Keratinocyte (primary cell): ENCODE results near the gene SH3PXD2A. TPM values are rescaled to one million over a fixed set of nuclear protein-coding genes. Genes with fewer than 3 reads are reported as not detected.

Source experiments
- DNase-seq: peaks from one replicate; pipeline ENCODE4 v3.0.0-alpha.2; 2011; ENCODE audit warnings: low read depth, missing footprints, low spot score
- FAIRE-seq: peaks from 2 replicates; lab custom pipeline; 2011; peaks lifted over from hg19 to GRCh38; lab: Jason Lieb, UNC
- H2AFZ ChIP-seq: 2 replicates; pipeline ENCODE4 v1.6.0; 2012; ENCODE audit warnings: low read length, control low read depth, inconsistent platforms; ENCODE audit not compliant: control insufficient read depth
- H3K27ac ChIP-seq: 2 replicates; pipeline ENCODE4 v1.5.1; 2011; ENCODE audit warnings: low read length; ENCODE audit not compliant: control insufficient read depth, insufficient read depth
- H3K27me3 ChIP-seq: 3 replicates; pipeline ENCODE4 v1.6.0; 2011; ENCODE audit warnings: low read length; ENCODE audit not compliant: control insufficient read depth, insufficient read depth; ENCODE audit errors: extremely low read depth
- H3K36me3 ChIP-seq, 2 experiments: 2 replicates in 1 of 2; 3 replicates in 1 of 2; pipeline ENCODE4 v1.5.1; 2011; ENCODE audit warnings: low read length in 2 of 2, mild to moderate bottlenecking in 1 of 2; ENCODE audit not compliant: control insufficient read depth in 2 of 2, insufficient read depth in 2 of 2; ENCODE audit errors: extremely low read depth in 1 of 2
- H3K4me1 ChIP-seq: 3 replicates; pipeline ENCODE4 v1.5.1; 2011; ENCODE audit warnings: low read length; ENCODE audit not compliant: control insufficient read depth, insufficient read depth; ENCODE audit errors: extremely low read depth
- H3K4me2 ChIP-seq: 3 replicates; pipeline ENCODE4 v1.6.0; 2011; ENCODE audit warnings: low read depth, low read length; ENCODE audit not compliant: control insufficient read depth, insufficient read depth; ENCODE audit errors: extremely low read depth
- H3K4me3 ChIP-seq, 3 experiments: fragments of 200-600 bp in 1 of 3; sonication (generic) in 1 of 3; 2 replicates in 2 of 3; 3 replicates in 1 of 3; pipeline ENCODE4 v1.5.1; 2011 to 2016; ENCODE audit warnings: low read length in 3 of 3, mild to moderate bottlenecking in 3 of 3, control low read depth in 2 of 3, inconsistent platforms in 1 of 3, low read depth in 1 of 3, mixed read lengths in 1 of 3, mixed run types in 1 of 3, moderate library complexity in 1 of 3; ENCODE audit not compliant: control insufficient read depth in 2 of 3, insufficient read depth in 2 of 3; ENCODE audit errors: extremely low read depth in 1 of 3
- H3K79me2 ChIP-seq: 2 replicates; pipeline ENCODE4 v1.6.0; 2012; ENCODE audit warnings: low read length; ENCODE audit not compliant: control insufficient read depth, insufficient read depth
- H3K9ac ChIP-seq: 3 replicates; pipeline ENCODE4 v1.6.0; 2011; ENCODE audit warnings: low read length; ENCODE audit not compliant: control insufficient read depth, insufficient read depth; ENCODE audit errors: extremely low read depth
- H3K9me1 ChIP-seq: 3 replicates; pipeline ENCODE4 v1.6.0; 2011; ENCODE audit warnings: low read length; ENCODE audit not compliant: control insufficient read depth, insufficient read depth; ENCODE audit errors: extremely low read depth
- H3K9me3 ChIP-seq: 2 replicates; pipeline ENCODE4 v1.5.1; 2012; ENCODE audit warnings: low read depth, low read length; ENCODE audit not compliant: control insufficient read depth
- H4K20me1 ChIP-seq: 3 replicates; pipeline ENCODE4 v1.6.0; 2011; ENCODE audit warnings: low read length; ENCODE audit not compliant: control insufficient read depth, insufficient read depth; ENCODE audit errors: extremely low read depth
- EZH2 ChIP-seq: IDR thresholded peaks from one replicate; pipeline ENCODE4 v1.6.1; 2012; ENCODE audit warnings: inconsistent platforms, mild to moderate bottlenecking, low read length, moderate library complexity
- dilution Hi-C: fragments of 300-500 bp; cut with MboI; formaldehyde crosslinking; loops from one replicate; pipeline ENCODE4 v1.7.0; 2020; ENCODE audit warnings: low sequenced_read_pairs; ENCODE audit not compliant: extremely low pct_ligation_motif_present
- polyA plus RNA-seq, 5 experiments: library from polyadenylated mRNA; depleted of rRNA in 3 of 5; stranded (reverse) in 3 of 5; stranded (forward) in 1 of 5; unstranded in 1 of 5; fragments of >200 nt; gene quantifications; 1 replicate in 1 of 5; 2 replicates in 3 of 5; 3 replicates in 1 of 5; pipeline versions ENCODE4 v1.2.1 to v1.2.3, GENCODE V29; 2011 to 2012; ENCODE audit warnings: missing spikeins in 2 of 5, low read depth in 1 of 5, low replicate concordance in 1 of 5
- TF ChIP-seq, protein P1 (sequence below), 3 experiments: IDR thresholded peaks in 1 of 3; conservative IDR thresholded peaks in 1 of 3; optimal IDR thresholded peaks in 1 of 3; 2 replicates in 2 of 3; 3 replicates in 1 of 3; pipeline versions ENCODE3 to v1.5.1; 2011; ENCODE audit warnings: low read length in 3 of 3, mild to moderate bottlenecking in 3 of 3, moderate library complexity in 2 of 3, control low read depth in 1 of 3, inconsistent platforms in 1 of 3; ENCODE audit not compliant: insufficient read depth in 2 of 3; ENCODE audit errors: extremely low read depth in 1 of 3

The SH3PXD2A gene
- polyA plus RNA-seq, 1 donor (not counting 4 experiments of a cell fraction or from before 2014, with no cell fraction given) = 33.9 TPM

DNA sequence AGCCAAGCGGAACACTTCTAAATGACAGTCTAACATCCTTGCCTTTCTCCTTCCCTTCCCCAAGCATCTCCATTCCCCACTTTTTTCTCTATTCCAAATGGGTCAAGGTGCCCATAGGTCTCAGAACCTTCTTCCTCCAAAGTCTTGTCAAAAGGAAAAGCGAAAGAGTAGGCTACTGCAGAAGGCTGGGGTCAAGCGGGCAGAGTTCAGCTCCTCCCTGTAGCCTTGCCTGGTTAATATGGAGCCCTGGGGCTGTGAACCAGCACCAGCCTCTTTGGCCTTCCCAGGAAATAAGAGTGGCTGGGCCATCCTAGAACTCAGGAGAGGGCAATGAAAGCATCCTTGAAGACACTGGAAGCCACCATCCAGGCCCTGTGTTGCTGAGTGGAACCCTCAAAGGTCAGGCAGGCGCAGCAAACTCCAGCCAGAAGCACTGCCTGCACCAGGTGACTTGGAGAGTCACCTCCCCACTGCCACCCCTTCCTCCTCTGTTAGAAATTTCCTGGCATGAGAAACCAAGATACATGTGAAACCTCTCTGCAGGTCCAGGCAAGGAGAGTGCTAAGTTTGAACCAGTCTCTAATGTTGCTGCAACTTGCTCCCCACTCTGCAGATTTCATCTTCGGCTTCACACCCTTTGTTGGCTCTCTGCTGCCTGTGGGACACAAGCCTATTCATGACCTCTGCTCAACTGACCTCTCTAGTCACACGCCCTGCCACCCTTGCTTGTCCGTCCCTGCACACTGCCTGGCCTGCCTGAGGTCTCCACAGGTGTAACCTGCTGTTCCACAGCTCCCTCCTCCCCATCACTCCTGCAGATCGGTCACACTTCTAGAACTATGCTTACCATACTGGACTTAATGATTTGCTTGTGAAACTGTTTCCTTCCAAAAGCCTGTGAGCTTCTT lies 74.9 kb downstream of the SH3PXD2A start:
- Histone ChIP-seq H4K20me1 (peaks cover 14% of the 10 kb centered on the region), H3K27me3 (no peaks in the 10 kb centered on the region), H3K9me3 (no peaks in the 10 kb centered on the region), H3K4me3 (no peak overlapping the region), H3K36me3 (peaks cover 19 to 40% of the 10 kb centered on the region in 2 experiments), H3K27ac (peak overlapping the region; percentile 91), H3K79me2 (peaks cover 74% of the 10 kb centered on the region), H3K4me1 (peaks cover 64% of the 10 kb centered on the region), H3K9ac (peak overlapping the region; percentile 28), H3K4me2 (peak overlapping the region; percentile 19), H3K9me1 (peaks cover 16% of the 10 kb centered on the region), H2AFZ (no peak overlapping the region)
- DNase-seq = no peak
- FAIRE-seq = peak; percentile 13
- TF ChIP-seq EZH2 = no peak
- TF ChIP-seq, protein P1, sequence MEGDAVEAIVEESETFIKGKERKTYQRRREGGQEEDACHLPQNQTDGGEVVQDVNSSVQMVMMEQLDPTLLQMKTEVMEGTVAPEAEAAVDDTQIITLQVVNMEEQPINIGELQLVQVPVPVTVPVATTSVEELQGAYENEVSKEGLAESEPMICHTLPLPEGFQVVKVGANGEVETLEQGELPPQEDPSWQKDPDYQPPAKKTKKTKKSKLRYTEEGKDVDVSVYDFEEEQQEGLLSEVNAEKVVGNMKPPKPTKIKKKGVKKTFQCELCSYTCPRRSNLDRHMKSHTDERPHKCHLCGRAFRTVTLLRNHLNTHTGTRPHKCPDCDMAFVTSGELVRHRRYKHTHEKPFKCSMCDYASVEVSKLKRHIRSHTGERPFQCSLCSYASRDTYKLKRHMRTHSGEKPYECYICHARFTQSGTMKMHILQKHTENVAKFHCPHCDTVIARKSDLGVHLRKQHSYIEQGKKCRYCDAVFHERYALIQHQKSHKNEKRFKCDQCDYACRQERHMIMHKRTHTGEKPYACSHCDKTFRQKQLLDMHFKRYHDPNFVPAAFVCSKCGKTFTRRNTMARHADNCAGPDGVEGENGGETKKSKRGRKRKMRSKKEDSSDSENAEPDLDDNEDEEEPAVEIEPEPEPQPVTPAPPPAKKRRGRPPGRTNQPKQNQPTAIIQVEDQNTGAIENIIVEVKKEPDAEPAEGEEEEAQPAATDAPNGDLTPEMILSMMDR (optimal IDR thresholded peaks at IDR 0.05 in 1 of 3, IDR thresholded peaks at IDR 0.05 in 1 of 3, conservative IDR thresholded peaks at IDR 0.05 in 1 of 3; ENCODE audit: extremely low read depth in 1 of 3, insufficient read depth in 2 of 3, low read length in 3 of 3) = no peak
- dilution Hi-C loops = no loop called here

DNA sequence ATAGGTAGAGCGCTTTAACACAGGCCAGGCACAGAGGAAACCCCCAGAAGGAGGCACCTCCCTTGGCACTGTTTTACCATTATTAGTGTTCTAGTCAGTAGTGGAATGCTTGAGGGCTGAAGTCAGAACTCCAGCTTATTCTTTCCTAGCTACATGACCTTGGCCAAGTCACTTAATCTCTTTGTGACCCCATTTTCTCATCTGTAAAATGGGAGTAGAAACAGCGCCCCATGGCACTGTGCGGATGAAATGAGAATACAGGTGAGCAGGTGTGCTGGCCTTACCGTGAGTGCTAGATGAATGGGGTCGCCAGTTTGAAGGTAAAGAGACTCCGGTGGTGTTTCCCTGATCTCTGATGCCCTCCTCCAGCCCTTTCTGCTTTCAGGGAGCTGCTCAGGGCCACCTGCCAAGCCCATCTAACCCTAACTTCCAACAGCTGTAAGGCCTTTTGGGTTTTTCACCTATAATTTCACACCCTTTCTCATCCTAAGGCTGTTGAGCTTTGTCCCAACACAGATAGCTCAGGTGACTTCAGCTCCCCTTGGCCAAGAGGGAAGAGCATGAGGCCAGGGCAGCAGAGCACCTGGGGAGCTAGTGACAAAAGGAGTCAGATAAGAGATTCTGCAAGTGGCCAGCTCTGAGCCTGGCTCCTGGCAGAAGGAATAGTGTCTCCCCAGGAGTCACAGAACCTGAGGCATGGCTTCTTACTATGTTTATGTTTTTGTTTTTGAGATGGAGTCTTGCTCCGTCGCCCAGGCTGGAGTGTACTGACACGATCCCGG lies 76.8 kb downstream of the SH3PXD2A start:
- no peak overlapping the region for H3K27ac ChIP-seq

More for the DNA sequence above, 76.8 kb downstream of the SH3PXD2A start:
- TF ChIP-seq, protein P1 (optimal IDR thresholded peaks at IDR 0.05 in 1 of 3, IDR thresholded peaks at IDR 0.05 in 1 of 3, conservative IDR thresholded peaks at IDR 0.05 in 1 of 3; ENCODE audit: extremely low read depth in 1 of 3, insufficient read depth in 2 of 3, low read length in 3 of 3) = no peak
- TF ChIP-seq EZH2 = no peak
- peaks cover 19 to 44% of the 10 kb centered on the region in 2 experiments for H3K36me3 ChIP-seq
- no peak overlapping the region for H2AFZ ChIP-seq
- H3K9me3 ChIP-seq = no peaks in the 10 kb centered on the region
- H3K4me2 ChIP-seq = no peak overlapping the region
- dilution Hi-C loops = no loop called here
- H3K9me1 ChIP-seq = peaks cover 16% of the 10 kb centered on the region
- DNase-seq (no peak), FAIRE-seq (peak; percentile 9)
- peaks cover 77% of the 10 kb centered on the region for H3K79me2 ChIP-seq
- H3K4me3 ChIP-seq = no peak overlapping the region
- no peak overlapping the region for H3K9ac ChIP-seq
- H4K20me1 ChIP-seq = peaks cover 14% of the 10 kb centered on the region
- H3K4me1 ChIP-seq = peaks cover 55% of the 10 kb centered on the region
- no peaks in the 10 kb centered on the region for H3K27me3 ChIP-seq
